HepG2 (cell line): ENCODE measurements around the gene CYP11A1.

ENCODE experiments used
- CHD2 ChIP-seq: IDR thresholded peaks from 2 replicates; pipeline ENCODE4 v1.6.1; 2011; ENCODE audit warnings: low read depth, low read length, improper control_type of control experiment
- FOSL1 ChIP-seq: sonication (generic); formaldehyde crosslinking; IDR thresholded peaks from 2 replicates; pipeline ENCODE4 v1.9.0; 2021; ENCODE audit warnings: missing genetic modification reagents, borderline replicate concordance
- IKZF1 ChIP-seq: fragments of 450-650 bp; IDR thresholded peaks from 2 replicates; pipeline ENCODE4 v1.7.1; 2016
- RARA ChIP-seq: IDR thresholded peaks from 2 replicates; pipeline ENCODE4 v1.6.1; 2016; ENCODE audit warnings: missing genetic modification reagents, missing compliant biosample characterization
- TAF1 ChIP-seq: sonication (generic); formaldehyde crosslinking; IDR thresholded peaks from 2 replicates; pipeline ENCODE4 v1.4.0; 2020; ENCODE audit warnings: missing genetic modification reagents
- TCF7L2 ChIP-seq: IDR thresholded peaks from 2 replicates; pipeline ENCODE4 v1.6.1; 2011; ENCODE audit warnings: mild to moderate bottlenecking, low read depth, low read length, moderate library complexity
- ZMYM4 ChIP-seq: sonication (generic); formaldehyde crosslinking; IDR thresholded peaks from 2 replicates; pipeline ENCODE4 v1.8.1; 2023; ENCODE audit warnings: mild to moderate bottlenecking, missing genetic modification reagents
- ZNF136 ChIP-seq: sonication (generic); formaldehyde crosslinking; IDR thresholded peaks from 2 replicates; pipeline ENCODE4 v1.8.1; 2022; ENCODE audit warnings: low read depth, mild to moderate bottlenecking, moderate library complexity, missing genetic modification reagents
- ZNF274 ChIP-seq: sonication (generic); formaldehyde crosslinking; IDR thresholded peaks from 2 replicates; pipeline ENCODE4 v1.5.1; 2020; ENCODE audit warnings: mild to moderate bottlenecking, missing genetic modification reagents
- ZNF605 ChIP-seq: sonication (generic); formaldehyde crosslinking; IDR thresholded peaks from 2 replicates; pipeline ENCODE4 v1.8.0; 2022; ENCODE audit warnings: mild to moderate bottlenecking, missing genetic modification reagents
- ZSCAN31 ChIP-seq: sonication (generic); formaldehyde crosslinking; IDR thresholded peaks from 2 replicates; pipeline ENCODE4 v1.5.0; 2020; ENCODE audit warnings: low read depth, mild to moderate bottlenecking, missing genetic modification reagents
- TF ChIP-seq, protein P1 (sequence below): sonication (generic); formaldehyde crosslinking; IDR thresholded peaks from 2 replicates; pipeline ENCODE4 v1.4.0; 2020; ENCODE audit warnings: missing genetic modification reagents, borderline replicate concordance
- TF ChIP-seq, protein P2 (sequence below): sonication (generic); formaldehyde crosslinking; IDR thresholded peaks from 2 replicates; pipeline ENCODE4 v1.8.1; 2023; ENCODE audit warnings: missing genetic modification reagents, inconsistent platforms, borderline replicate concordance
- TF ChIP-seq, protein P3 (sequence below): sonication (generic); formaldehyde crosslinking; IDR thresholded peaks from 2 replicates; pipeline ENCODE4 v1.4.0; 2020; ENCODE audit warnings: missing genetic modification reagents

DNA sequence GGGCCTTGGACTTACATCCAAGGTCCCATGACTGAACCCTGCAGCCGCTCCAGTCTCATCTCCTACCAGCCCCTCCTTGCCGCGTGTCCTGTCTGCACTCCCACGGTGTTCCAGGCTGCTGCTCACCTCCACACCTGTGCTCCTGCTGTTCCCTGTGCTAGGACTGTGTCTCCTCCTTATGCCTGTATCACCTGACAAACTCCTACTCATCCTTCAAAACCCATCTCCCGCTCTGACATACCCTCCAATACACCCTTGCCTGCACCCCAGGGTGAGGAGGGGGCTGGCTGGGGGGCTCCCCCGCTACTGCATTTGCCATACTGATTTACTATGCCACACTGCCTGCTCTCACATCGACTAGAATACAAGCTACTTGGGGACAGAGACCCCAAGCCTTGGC, 53.6 kb downstream of the CYP11A1 start:
- TF ChIP-seq IKZF1 (no peak), ZNF274 (no peak), FOSL1 (CRISPR knock-in tag) (no peak), CHD2 (no peak), RARA (CRISPR knock-in tag) (no peak), TAF1 (no peak), ZSCAN31 (no peak), ZNF136 (CRISPR knock-in tag) (no peak), ZMYM4 (CRISPR knock-in tag) (no peak), TCF7L2 (no peak), ZNF605 (no peak)
- TF ChIP-seq, protein P1, sequence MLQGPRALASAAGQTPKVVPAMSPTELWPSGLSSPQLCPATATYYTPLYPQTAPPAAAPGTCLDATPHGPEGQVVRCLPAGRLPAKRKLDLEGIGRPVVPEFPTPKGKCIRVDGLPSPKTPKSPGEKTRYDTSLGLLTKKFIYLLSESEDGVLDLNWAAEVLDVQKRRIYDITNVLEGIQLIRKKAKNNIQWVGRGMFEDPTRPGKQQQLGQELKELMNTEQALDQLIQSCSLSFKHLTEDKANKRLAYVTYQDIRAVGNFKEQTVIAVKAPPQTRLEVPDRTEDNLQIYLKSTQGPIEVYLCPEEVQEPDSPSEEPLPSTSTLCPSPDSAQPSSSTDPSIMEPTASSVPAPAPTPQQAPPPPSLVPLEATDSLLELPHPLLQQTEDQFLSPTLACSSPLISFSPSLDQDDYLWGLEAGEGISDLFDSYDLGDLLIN (CRISPR knock-in tag) = no peak
- TF ChIP-seq, protein P2, sequence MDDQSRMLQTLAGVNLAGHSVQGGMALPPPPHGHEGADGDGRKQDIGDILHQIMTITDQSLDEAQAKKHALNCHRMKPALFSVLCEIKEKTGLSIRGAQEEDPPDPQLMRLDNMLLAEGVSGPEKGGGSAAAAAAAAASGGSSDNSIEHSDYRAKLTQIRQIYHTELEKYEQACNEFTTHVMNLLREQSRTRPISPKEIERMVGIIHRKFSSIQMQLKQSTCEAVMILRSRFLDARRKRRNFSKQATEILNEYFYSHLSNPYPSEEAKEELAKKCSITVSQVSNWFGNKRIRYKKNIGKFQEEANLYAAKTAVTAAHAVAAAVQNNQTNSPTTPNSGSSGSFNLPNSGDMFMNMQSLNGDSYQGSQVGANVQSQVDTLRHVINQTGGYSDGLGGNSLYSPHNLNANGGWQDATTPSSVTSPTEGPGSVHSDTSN (CRISPR knock-in tag) = no peak
- TF ChIP-seq, protein P3, sequence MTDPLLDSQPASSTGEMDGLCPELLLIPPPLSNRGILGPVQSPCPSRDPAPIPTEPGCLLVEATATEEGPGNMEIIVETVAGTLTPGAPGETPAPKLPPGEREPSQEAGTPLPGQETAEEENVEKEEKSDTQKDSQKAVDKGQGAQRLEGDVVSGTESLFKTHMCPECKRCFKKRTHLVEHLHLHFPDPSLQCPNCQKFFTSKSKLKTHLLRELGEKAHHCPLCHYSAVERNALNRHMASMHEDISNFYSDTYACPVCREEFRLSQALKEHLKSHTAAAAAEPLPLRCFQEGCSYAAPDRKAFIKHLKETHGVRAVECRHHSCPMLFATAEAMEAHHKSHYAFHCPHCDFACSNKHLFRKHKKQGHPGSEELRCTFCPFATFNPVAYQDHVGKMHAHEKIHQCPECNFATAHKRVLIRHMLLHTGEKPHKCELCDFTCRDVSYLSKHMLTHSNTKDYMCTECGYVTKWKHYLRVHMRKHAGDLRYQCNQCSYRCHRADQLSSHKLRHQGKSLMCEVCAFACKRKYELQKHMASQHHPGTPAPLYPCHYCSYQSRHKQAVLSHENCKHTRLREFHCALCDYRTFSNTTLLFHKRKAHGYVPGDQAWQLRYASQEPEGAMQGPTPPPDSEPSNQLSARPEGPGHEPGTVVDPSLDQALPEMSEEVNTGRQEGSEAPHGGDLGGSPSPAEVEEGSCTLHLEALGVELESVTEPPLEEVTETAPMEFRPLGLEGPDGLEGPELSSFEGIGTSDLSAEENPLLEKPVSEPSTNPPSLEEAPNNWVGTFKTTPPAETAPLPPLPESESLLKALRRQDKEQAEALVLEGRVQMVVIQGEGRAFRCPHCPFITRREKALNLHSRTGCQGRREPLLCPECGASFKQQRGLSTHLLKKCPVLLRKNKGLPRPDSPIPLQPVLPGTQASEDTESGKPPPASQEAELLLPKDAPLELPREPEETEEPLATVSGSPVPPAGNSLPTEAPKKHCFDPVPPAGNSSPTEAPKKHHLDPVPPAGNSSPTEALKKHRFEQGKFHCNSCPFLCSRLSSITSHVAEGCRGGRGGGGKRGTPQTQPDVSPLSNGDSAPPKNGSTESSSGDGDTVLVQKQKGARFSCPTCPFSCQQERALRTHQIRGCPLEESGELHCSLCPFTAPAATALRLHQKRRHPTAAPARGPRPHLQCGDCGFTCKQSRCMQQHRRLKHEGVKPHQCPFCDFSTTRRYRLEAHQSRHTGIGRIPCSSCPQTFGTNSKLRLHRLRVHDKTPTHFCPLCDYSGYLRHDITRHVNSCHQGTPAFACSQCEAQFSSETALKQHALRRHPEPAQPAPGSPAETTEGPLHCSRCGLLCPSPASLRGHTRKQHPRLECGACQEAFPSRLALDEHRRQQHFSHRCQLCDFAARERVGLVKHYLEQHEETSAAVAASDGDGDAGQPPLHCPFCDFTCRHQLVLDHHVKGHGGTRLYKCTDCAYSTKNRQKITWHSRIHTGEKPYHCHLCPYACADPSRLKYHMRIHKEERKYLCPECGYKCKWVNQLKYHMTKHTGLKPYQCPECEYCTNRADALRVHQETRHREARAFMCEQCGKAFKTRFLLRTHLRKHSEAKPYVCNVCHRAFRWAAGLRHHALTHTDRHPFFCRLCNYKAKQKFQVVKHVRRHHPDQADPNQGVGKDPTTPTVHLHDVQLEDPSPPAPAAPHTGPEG = no peak
